Measurements from ENCODE around the gene KCNIP4.
"Not testable (repeated sequence)": the region's sequence is repeated elsewhere in the genome, so short reads cannot be mapped to it uniquely, and the experiment has no call there.

The KCNIP4 gene

DNA sequence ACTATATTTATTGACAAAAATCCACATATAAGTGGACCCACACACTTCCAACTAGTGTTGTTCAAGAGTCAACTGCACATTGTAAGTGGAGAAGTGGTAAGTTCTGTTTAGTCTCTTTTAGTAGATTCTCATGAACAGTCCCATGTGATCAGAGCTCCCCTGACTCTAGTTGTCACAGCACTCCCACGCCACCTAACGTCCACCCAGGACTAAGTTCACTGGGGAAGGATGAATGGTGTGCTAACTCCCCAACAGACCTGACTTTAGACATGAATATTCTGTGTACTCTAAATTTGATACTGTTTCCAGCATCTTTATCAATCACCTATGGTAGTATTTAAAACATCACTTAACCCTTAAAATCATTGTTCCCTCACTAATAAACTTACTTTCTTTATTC lies 1188.5 kb downstream of the KCNIP4 start:
- Histone ChIP-seq H3K27ac (ENCODE audit: low read depth, low read length) (no peak overlapping the region), H3K27me3 (ENCODE audit: insufficient read depth, low read length) (no peaks in the 10 kb centered on the region), H3K9me3 (ENCODE audit: insufficient read depth, low read depth, low read length) (no peaks in the 10 kb centered on the region), H3K4me3 (ENCODE audit: low read length) (no peak overlapping the region), H3K4me1 (ENCODE audit: insufficient read depth, low read length) (no peaks in the 10 kb centered on the region), H3K36me3 (ENCODE audit: insufficient read depth, low read length) (no peaks in the 10 kb centered on the region), H3K9ac (ENCODE audit: low read depth, low read length) (no peak overlapping the region)
- no CpG with 5 or more reads among the region's 2 CpGs for WGBS

DNA sequence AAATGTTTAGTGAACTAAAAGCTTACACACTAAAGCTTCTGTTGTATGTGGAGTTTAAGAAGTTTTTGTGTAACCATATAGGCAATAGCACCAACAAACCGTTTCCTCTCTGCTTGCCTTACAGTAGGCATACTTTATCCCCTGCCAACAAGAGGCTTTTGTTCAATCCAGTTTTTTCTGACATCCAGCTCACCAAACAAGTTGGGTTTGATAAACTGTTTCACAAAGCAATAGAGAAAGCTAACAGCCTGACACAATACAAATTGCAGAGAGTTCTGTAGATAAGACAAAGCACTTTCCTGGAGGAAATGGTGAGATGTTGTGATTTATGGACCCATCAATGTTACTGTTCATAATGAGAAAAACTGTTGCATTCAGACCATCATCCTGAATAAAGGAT lies 1194.5 kb downstream of the KCNIP4 start:
- Histone ChIP-seq H3K36me3 (ENCODE audit: insufficient read depth, low read length) (0 out of 2 replicates have a peak, but pooled peaks cover 5% of the 10 kb centered on the region), H3K4me3 (ENCODE audit: low read length) (no peak overlapping the region), H3K27ac (ENCODE audit: low read depth, low read length) (no peak overlapping the region), H3K27me3 (ENCODE audit: insufficient read depth, low read length) (no peaks in the 10 kb centered on the region), H3K9me3 (ENCODE audit: insufficient read depth, low read depth, low read length) (no peaks in the 10 kb centered on the region), H3K9ac (ENCODE audit: low read depth, low read length) (no peak overlapping the region), H3K4me1 (ENCODE audit: insufficient read depth, low read length) (no peaks in the 10 kb centered on the region)
- WGBS = 100% methylated on average over 1 of the region's 1 CpG

DNA sequence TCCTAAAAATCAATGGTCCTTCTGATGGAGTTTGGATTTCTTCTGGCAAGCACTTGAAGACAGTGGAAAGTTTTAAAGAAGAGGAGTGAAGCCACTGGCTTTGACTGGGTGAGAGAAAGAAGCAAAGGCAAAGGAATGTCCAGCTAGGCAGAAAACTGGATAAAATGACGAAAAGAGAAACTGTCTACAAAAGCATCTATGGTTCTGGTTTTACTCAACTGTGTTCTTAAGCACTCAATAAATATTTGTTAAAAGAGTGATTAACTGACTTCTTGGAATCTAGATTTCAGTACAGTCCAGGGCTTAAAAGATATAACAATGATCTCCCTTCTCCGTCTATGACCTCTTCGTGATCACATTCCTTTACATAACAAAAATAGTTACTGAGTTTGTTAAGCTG lies 1195.9 kb downstream of the KCNIP4 start:
- Histone ChIP-seq H3K9ac (ENCODE audit: low read depth, low read length) (no peak overlapping the region), H3K4me3 (ENCODE audit: low read length) (no peak overlapping the region), H3K27ac (ENCODE audit: low read depth, low read length) (no peak overlapping the region), H3K9me3 (ENCODE audit: insufficient read depth, low read depth, low read length) (no peaks in the 10 kb centered on the region), H3K36me3 (ENCODE audit: insufficient read depth, low read length) (0 out of 2 replicates have a peak, but pooled peaks cover 5% of the 10 kb centered on the region), H3K27me3 (ENCODE audit: insufficient read depth, low read length) (no peaks in the 10 kb centered on the region), H3K4me1 (ENCODE audit: insufficient read depth, low read length) (no peaks in the 10 kb centered on the region)
- 100% methylated on average over 2 of the region's 3 CpGs for whole genome bisulfite sequencing

DNA sequence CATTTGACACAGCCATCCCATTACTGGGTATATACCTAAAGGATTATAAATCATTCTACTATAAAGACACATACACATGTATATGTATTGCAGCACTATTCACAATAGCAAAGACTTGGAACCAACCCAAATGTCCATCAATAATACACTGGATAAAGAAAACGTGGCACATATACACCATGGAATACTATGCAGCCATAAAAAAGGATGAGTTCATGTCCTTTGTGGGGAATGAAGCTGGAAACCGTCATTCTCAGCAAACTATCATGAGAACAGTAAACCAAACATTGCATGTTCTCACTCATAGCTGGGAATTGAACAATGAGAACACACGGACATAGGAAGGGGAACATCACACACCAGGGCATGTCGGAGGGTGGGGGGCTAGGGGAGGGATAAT lies 1202.6 kb downstream of the KCNIP4 start:
- H3K36me3 ChIP-seq (ENCODE audit: insufficient read depth, low read length); H3K9me3 ChIP-seq (ENCODE audit: insufficient read depth, low read depth, low read length); H3K27ac ChIP-seq (ENCODE audit: low read depth, low read length); H3K27me3 ChIP-seq (ENCODE audit: insufficient read depth, low read length); H3K4me1 ChIP-seq (ENCODE audit: insufficient read depth, low read length); H3K4me3 ChIP-seq (ENCODE audit: low read length); H3K9ac ChIP-seq (ENCODE audit: low read depth, low read length): not testable (repeated sequence)
- WGBS = 92% methylated on average over 4 of the region's 4 CpGs

DNA sequence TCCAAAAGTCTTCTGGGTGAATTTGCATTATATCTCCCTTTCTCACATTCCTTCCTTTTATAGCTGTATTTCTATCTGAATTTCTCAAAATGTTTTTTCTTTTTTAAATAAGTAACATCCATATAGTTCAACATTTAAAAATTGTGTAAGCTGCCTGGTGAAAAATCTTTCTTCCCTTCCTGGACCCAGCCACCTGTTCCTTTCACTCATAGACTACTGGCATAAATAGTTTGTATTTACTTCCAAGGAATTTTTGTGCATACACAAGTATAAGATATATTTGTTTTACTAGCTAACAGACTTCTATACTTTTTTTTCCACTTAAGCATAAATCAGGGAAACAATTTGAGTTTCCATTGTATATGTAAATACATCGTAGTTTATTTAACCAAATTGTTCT lies 1212.6 kb downstream of the KCNIP4 start:
- H3K4me3 ChIP-seq (ENCODE audit: low read length) = no peak overlapping the region
- peaks cover 68% of the 10 kb centered on the region for H3K36me3 ChIP-seq (ENCODE audit: insufficient read depth, low read length)
- no CpG with 5 or more reads among the region's 1 CpG for WGBS
- H3K27me3 ChIP-seq (ENCODE audit: insufficient read depth, low read length) = no peaks in the 10 kb centered on the region
- H3K27ac ChIP-seq (ENCODE audit: low read depth, low read length) = no peak overlapping the region
- no peak overlapping the region for H3K9ac ChIP-seq (ENCODE audit: low read depth, low read length)
- peaks cover 46% of the 10 kb centered on the region for H3K9me3 ChIP-seq (ENCODE audit: insufficient read depth, low read depth, low read length)
- no peaks in the 10 kb centered on the region for H3K4me1 ChIP-seq (ENCODE audit: insufficient read depth, low read length)

DNA sequence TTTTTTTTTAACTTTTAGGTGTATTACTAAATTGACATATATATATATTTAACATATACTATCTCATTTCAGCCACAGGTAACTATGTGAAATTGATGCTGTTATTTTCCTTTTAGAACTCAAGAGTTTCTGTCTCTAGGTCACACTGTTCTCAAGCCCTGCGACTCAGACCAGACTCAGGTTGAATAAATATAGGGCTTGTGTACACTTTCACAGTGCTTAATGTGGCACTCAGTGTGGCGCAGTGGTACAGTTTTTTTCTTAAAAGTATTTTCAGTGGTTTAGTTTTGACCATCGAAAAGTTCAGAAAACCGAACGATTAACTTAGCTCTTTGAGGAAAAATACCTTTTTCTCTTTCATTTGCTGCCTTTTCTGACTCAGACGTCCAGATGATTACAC lies 1223.7 kb downstream of the KCNIP4 start:
- Histone ChIP-seq H3K27me3 (ENCODE audit: insufficient read depth, low read length) (no peaks in the 10 kb centered on the region), H3K4me3 (ENCODE audit: low read length) (no peak overlapping the region), H3K36me3 (ENCODE audit: insufficient read depth, low read length) (peaks cover 83% of the 10 kb centered on the region), H3K27ac (ENCODE audit: low read depth, low read length) (no peak overlapping the region), H3K9ac (ENCODE audit: low read depth, low read length) (no peak overlapping the region), H3K4me1 (ENCODE audit: insufficient read depth, low read length) (peaks cover 10% of the 10 kb centered on the region; the same call in 1 of the 2 replicates), H3K9me3 (ENCODE audit: insufficient read depth, low read depth, low read length) (peaks cover 26% of the 10 kb centered on the region; the same call in 1 of the 2 replicates)
- 80% methylated on average over 6 of the region's 6 CpGs for WGBS

DNA sequence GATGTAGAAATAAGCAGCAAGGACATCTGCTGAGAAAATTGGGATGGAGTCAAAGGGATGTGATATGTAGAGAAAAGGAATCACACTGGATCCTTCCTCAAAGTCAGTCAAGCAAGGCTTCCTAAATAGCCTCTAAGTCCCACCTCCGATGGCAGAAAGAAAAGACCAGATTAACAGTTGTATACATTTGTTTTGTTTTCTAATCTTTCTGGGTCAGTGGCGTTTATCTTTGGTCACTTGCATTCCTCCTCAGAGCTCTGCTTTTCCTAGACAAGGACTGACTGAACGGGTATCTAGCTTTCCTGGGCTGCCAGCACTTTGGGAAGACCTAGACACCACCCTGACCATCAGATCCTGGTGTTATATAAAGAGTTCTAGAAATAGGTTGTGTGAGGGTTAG lies 1225.1 kb downstream of the KCNIP4 start:
- Histone ChIP-seq H3K4me3 (ENCODE audit: low read length) (no peak overlapping the region), H3K36me3 (ENCODE audit: insufficient read depth, low read length) (peaks cover 71% of the 10 kb centered on the region), H3K4me1 (ENCODE audit: insufficient read depth, low read length) (peaks cover 10% of the 10 kb centered on the region; the same call in 1 of the 2 replicates), H3K27me3 (ENCODE audit: insufficient read depth, low read length) (no peaks in the 10 kb centered on the region), H3K9ac (ENCODE audit: low read depth, low read length) (no peak overlapping the region), H3K9me3 (ENCODE audit: insufficient read depth, low read depth, low read length) (peaks cover 26% of the 10 kb centered on the region; the same call in 1 of the 2 replicates), H3K27ac (ENCODE audit: low read depth, low read length) (no peak overlapping the region)
- 91% methylated on average over 3 of the region's 3 CpGs for WGBS

DNA sequence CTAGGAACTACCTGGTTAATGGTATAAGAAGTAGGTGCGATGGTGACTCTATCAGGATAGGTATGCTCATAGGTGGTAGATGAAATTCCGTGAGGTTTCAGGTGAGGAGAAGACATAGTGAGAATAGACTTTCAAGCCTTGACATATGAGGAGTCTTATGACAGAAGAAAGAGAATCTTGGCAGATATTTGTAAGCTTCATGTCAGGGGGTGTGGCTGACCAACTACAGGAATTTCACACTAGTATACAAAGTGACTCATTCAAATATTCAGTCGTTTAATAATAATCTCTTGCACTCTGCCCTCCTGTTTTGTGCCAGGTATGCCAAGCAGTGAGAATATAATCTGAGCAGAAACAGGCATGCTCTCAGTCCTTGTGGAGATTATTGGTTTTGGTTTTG lies 1225.6 kb downstream of the KCNIP4 start:
- 82% methylated on average over 3 of the region's 3 CpGs for WGBS
- H3K36me3 ChIP-seq (ENCODE audit: insufficient read depth, low read length) = peaks cover 69% of the 10 kb centered on the region
- H3K9me3 ChIP-seq (ENCODE audit: insufficient read depth, low read depth, low read length) = peaks cover 26% of the 10 kb centered on the region; the same call in 1 of the 2 replicates
- peaks cover 10% of the 10 kb centered on the region; the same call in 1 of the 2 replicates for H3K4me1 ChIP-seq (ENCODE audit: insufficient read depth, low read length)
- no peak overlapping the region for H3K4me3 ChIP-seq (ENCODE audit: low read length)
- no peak overlapping the region for H3K27ac ChIP-seq (ENCODE audit: low read depth, low read length)
- H3K27me3 ChIP-seq (ENCODE audit: insufficient read depth, low read length) = no peaks in the 10 kb centered on the region
- H3K9ac ChIP-seq (ENCODE audit: low read depth, low read length) = no peak overlapping the region

DNA sequence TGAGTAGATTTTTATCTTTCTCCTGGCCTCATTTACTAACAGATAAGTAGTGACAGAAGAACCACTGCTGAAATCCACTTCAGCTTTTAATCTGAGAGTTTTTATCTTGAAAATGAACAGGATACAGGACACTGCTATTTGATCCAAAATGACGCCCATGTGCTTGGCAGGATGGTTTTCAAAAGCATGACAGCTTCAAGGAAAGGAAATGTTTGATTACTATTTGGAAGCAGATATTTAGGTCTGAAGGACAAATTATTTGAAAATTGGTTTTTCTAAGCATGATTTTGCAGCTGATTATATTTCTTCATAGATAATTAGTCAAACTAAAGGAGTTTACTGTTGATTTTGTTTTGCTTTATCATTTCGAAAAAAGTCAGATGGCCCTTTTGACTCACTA lies 1237.2 kb downstream of the KCNIP4 start:
- no peaks in the 10 kb centered on the region for H3K4me1 ChIP-seq (ENCODE audit: insufficient read depth, low read length)
- peaks cover 69% of the 10 kb centered on the region for H3K36me3 ChIP-seq (ENCODE audit: insufficient read depth, low read length)
- H3K9me3 ChIP-seq (ENCODE audit: insufficient read depth, low read depth, low read length) = no peaks in the 10 kb centered on the region; the same call in 1 of the 2 replicates
- WGBS = 96% methylated on average over 2 of the region's 2 CpGs
- no peak overlapping the region for H3K4me3 ChIP-seq (ENCODE audit: low read length)
- no peaks in the 10 kb centered on the region for H3K27me3 ChIP-seq (ENCODE audit: insufficient read depth, low read length)
- no peak overlapping the region for H3K27ac ChIP-seq (ENCODE audit: low read depth, low read length)
- H3K9ac ChIP-seq (ENCODE audit: low read depth, low read length) = no peak overlapping the region

DNA sequence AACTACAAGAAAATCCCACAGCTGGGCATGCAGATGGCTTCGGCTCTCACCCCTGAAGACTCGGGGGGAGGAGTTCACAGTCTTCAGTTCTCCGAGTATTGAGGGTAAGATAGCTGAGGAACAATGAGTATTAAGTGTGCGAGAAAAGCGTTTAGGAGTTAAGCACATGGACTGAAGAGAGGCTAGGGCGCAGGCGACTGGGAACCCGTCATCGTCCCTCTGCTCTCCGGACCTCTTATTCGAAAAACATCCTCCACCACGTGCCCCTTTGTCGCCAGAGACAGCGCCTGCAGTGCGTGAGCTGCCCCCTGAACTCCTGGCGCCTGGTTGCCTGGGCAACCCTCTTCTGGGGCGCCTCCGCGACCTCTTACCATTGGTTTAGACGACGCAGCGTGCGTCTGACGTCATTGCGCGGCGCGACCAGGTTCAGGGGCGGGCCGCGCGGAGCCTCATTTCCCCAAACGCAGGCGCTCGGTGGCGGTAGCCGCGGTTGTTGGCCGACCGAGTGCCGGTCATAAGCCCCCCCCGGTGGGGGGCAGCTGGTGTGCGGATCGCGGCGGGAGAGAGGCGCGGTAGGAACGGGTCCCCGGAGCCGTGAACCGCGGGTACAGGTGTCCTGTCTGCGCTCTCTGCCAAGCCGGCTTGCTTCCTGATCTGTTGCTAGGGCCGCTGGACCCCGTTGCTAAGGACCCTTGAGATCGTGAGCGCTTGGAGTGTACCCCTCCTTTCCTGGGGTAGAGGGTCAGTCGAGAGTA lies 1248.4 kb downstream of the KCNIP4 start, which contains the start of gene PACRGL:
Gene PACRGL (plus strand): TSS at position 452 of the 755 bp plus-strand sequence. CDS start 4,024 bp downstream, outside the sequence.
- Histone ChIP-seq H3K9me3 (ENCODE audit: insufficient read depth, low read depth, low read length) (no peaks in the 10 kb centered on the region), H3K36me3 (ENCODE audit: insufficient read depth, low read length) (peaks cover 13% of the 10 kb centered on the region), H3K4me1 (ENCODE audit: insufficient read depth, low read length) (peaks cover 6% of the 10 kb centered on the region; the same call in 1 of the 2 replicates), H3K27me3 (ENCODE audit: insufficient read depth, low read length) (no peaks in the 10 kb centered on the region), H3K4me3 (ENCODE audit: low read length) (peak within 1 kb of the TSS; percentile 86), H3K27ac (ENCODE audit: low read depth, low read length) (peak within 1 kb of the TSS; percentile 55; the same call in 1 of the 2 replicates), H3K9ac (ENCODE audit: low read depth, low read length) (peak within 1 kb of the TSS; percentile 88)
- under 1% methylated on average over 60 of the region's 60 CpGs for WGBS

DNA sequence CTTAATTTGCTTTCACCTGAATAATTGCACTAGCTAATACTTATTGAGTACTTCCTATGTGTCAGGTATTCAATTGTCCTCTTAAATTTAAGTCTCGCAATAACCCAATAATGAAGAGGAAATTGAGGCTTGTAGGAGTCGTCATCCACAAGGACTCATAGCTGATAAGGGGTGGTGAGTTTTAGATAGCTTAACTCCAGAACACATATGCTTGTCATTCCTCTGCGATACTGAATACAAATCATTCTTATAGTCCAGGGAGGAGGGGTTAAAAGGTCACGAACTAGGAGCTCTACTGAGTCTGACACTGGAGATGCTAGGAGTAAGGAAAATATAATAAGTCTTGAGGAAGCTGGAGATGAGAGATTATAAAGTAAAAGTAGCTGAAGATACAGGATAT lies 1249.8 kb downstream of the KCNIP4 start:
- no peak overlapping the region for H3K27ac ChIP-seq (ENCODE audit: low read depth, low read length)
- H3K9ac ChIP-seq (ENCODE audit: low read depth, low read length) = no peak overlapping the region
- no peaks in the 10 kb centered on the region for H3K36me3 ChIP-seq (ENCODE audit: insufficient read depth, low read length)
- peaks cover 6% of the 10 kb centered on the region; the same call in 1 of the 2 replicates for H3K4me1 ChIP-seq (ENCODE audit: insufficient read depth, low read length)
- H3K4me3 ChIP-seq (ENCODE audit: low read length) = no peak overlapping the region
- no peaks in the 10 kb centered on the region for H3K27me3 ChIP-seq (ENCODE audit: insufficient read depth, low read length)
- no peaks in the 10 kb centered on the region for H3K9me3 ChIP-seq (ENCODE audit: insufficient read depth, low read depth, low read length)
- 94% methylated on average over 3 of the region's 4 CpGs for WGBS

Measured in HUES64 (cell line).